HG03354 (cell line): ENCODE results near the gene EDIL3.

Experiments used
- ATAC-seq: cut with Tn5 transposase; IDR thresholded peaks from one replicate; pipeline ENCODE4 v1.9.1; 2021; ENCODE audit warnings: mild to moderate bottlenecking; ENCODE audit not compliant: unreplicated experiment, poor library complexity, severe bottlenecking

The EDIL3 gene

DNA sequence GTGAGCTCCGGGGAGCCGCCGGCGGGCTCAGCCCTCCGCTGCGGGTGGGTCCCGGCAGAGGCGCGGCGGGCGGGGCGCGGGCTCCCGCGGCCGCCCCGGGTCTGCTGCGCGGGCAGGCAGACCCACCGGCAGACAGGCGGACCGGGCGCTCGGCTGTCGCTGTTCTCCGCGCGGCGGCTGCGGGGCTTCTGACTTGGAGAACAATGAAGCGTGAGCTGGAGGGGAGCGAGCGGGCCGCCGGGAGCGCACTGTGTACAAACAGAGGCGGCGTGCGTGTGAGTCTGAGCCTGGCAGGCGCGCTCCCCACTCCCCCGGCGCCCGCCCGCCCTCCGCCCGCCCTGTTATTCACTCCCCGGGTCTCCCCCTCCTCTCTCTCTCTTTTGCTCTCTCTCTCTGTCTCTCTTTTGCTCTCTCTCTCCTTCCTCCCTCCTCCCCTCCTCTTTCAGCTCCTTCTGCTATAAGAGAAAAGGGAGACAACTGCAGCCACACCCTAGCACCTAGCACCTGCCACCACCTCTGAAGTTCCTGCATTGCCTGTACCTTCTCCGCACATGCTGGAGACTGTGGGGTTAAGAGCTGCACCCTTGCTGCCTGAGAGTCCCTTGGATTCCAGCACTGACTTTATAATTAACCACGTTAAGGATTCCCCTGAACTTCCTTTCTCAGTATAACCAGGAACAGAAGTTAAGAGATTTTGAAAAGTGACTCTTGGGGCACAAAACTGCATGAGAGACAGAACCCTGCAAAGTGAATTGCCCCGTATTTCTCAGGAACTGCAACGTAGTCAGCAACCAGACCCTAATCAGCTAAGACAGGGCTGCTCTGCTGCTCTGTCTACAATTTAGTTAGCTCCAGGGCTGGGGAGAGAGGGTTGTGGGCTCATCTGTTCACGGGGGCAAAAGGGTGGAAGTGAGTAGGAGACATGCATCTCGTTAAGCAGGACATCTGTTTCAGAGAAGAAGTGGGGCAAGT lies at the start of gene EDIL3:
Gene EDIL3 (minus strand): TSS at position 277 of the 972 bp plus-strand sequence. CDS start 506 bp downstream, outside the sequence.
- no peak for ATAC-seq

- ATAC-seq: no peak
Observed at GRCh38 chr5:84433461-84433860, 48.8 kb upstream of the EDIL3 start.

GRCh38 chr5:84430863-84431663 lies 46.4 kb upstream of the EDIL3 start:
- ATAC-seq: no peak

DNA sequence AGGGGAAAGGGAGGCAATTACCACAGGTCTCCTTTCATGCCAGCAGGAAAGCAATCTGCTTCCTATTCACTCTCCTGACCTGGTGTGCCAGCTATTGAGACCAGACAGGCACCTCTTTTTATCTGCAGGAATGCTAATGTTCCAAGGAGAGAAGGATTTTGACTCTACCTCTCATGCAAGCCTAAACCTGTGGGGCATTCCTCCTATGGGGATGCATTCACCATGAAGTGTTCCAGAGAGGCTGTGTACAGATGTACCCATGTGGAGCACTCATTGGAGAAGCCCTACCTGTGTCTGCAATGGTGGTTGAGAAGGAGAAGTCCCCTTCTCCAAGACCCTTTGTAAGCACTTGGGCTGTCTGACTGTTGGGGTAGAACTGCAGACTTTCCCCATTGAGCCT lies 45.4 kb upstream of the EDIL3 start:
- ATAC-seq: no peak

GRCh38 chr5:84425365-84425881 lies 40.7 kb upstream of the EDIL3 start:
- no peak for ATAC-seq

- ATAC-seq: no peak
Observed at GRCh38 chr5:84419742-84420141, 35.1 kb upstream of the EDIL3 start.

DNA sequence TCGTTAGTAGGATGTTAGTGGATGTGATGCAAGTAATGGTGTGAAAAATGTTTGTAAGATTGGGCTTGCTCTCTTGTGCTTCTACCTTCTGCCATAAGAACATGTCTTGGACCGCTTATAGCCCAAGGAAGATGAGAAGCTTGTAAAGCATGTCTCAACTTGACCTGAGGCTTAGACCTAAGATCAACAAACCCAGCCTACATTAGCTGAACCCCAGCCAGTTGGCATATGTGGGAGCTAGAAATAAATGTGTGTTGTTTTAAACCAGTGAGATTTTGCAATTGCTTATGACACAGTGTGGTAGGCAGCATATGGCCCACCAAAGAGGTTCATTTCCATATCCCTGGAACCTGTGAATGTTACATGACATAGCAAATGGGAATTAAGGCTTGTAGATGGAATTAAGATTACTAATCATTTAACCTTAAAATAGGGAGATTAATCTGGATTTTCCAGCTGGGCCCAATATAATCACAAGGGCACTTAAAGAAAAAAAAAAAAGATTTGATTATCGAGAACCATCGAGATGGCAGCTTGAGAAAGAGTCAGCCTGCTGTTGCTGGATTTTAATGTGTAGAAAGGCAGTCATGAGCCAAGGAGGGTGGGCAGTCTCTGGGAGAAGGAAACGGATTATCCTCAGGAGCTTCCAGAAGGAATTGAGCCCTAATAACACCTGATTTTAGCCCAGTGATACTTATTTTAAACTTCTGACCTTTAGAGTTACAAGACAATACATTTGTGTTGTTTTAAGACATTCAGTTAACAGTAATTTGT lies 27.3 kb upstream of the EDIL3 start:
- ATAC-seq: no peak

- ATAC-seq: no peak
Observed at GRCh38 chr5:84406111-84406510, 21.4 kb upstream of the EDIL3 start.

DNA sequence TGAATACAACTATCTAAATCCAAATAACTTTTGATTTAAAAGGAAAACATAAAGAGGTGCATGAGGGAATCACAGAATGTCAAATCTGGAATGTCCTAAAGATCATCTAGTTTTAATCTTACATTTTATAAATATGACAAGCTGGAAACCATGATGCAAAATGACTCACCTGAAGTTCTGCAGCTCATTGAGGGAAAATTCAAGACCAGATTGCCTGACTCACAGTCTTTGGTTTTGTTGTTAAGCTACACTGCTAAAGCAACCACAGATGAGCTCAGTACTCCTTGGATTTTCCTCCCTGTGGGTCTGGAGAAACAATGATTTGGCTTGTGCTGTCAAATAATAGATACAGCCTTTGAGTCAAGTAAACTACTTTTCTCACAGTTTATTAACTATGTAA lies 19.1 kb upstream of the EDIL3 start:
- ATAC-seq: no peak

DNA sequence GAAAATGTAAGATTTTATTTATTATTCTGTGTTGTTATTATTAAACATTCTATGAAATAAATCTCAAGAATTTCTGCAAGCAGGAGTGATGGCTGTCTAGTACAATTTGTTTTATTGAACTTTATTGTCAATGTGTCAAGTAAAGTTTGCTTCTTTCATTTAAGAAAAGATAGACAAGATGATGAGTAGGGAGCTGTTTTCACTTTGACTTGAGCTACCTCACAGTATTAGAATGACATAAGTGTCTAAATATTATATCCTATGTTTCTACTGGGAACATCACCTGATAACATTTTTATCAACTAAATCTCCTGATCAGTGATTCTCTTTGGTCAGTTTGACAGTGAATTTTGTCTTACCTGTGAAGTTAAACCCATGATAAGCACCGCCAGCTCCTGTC lies 12.7 kb upstream of the EDIL3 start:
- ATAC-seq: no peak

DNA sequence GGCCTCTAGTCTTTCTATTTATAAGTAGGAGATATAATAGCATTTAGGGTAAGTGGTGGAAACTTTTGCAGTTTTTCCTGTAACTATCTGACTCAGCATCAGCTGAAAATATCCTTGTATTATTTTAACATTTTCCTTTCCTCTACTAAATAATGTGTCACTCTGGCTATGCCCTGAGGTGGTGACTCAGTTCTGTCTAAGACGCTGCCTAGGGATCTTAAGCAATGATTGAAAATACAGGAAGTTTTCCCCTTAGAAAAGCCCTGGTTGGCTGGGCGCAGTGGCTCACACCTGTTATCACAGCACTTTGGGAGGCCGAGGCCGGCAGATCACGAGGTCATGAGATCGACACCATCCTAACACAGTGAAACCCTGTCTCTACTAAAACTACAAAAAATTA lies 9.3 kb upstream of the EDIL3 start:
- no peak for ATAC-seq

- ATAC-seq: no peak
Observed at GRCh38 chr5:84392836-84393235, 8.2 kb upstream of the EDIL3 start.

GRCh38 chr5:84385705-84386104 lies 1.0 kb upstream of the EDIL3 start:
- no peak for ATAC-seq

DNA sequence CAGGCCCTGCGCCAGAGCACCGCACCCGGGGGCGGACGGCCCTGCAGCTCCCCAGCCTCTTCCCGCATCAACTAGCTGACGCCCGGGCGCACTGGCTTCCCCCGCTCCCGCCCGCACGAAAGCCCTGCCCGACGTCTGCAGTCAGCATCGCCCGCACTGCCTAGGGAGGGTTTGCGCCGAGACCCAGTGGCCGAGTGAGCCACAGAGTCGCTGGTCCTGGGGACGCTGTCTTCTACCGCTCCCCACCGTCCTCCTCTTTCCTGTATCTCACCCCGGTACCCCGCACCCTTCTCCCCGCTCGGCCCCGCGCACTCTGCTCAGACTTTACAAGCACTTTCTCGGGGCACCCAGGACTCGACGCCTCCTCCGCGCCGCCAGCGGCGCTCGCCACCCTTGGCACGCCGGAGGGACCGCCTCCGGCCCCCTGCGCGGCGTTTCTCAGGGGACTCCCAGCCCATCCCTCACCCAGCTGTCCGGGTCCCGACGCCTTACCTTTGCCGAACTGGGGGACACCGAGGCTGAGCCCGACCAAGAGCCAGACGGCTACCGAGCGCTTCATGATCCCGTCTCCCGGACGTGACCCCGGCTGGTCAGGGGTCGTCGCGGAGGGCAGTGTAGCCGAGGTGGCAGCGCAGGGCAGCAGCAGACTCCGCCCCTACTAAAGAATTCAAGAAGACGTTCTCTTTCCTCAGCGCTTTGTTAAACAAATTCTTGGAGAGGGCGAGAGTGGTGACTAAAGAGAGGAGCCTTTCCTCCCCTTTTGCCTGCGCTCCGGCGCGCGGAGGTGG lies 670 bp downstream of the EDIL3 start:
- ATAC-seq: no peak

- ATAC-seq: no peak
Observed at GRCh38 chr5:84383296-84383815, 1.3 kb downstream of the EDIL3 start.

GRCh38 chr5:84382363-84383295 lies 2.1 kb downstream of the EDIL3 start:
- ATAC-seq: no peak

DNA sequence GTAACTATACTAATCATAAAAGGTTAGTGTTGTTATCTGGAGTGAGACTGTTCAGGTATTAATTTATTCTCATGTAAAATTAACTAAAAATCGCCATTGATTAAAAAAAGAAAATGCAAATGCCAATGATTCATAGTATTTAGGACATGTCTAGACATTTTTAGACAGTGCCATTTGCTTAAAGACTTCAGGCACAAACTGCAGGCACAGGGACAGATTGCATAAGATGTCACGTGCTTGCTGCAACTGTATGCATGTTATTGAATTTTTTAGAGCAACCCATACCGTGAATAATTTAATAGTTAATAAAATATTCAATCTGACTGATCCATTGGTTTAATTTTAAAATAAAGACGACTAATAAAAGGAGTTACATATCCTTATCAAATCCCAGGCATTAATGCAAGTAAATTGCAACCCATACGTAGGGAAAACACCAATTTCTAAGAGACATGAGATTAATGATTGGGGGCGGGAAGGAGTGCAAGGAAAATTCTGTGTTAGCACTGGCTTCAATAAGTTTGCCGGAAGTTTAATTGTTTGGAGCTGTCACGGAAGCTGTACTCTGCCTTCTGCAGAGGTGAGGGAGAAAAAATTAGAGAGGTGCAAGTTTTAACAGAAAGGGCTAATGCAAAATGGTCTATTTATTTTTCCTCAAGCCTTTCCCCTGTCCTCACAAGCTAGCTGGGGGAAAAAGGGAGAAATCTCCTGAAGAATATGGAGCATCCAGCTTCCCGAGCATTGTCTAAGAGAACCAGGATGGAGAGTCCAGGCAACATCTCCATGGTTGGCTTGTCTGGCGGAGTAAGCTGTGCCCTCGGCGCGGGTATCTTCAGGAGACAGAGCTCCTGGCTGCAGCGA lies 2.9 kb downstream of the EDIL3 start:
- no peak for ATAC-seq
